Natural killer cell treated with Interleukin-12 subunit alpha and Interleukin-12 subunit beta and Interleukin-15 and Interleukin-18, amount 100 ng/mL, for 72 hours (primary cell): ENCODE measurements around the gene CD14. TPM values are rescaled to one million over a fixed set of nuclear protein-coding genes. Genes with fewer than 3 reads are reported as not detected.
"Not testable (repeated sequence)": the region's sequence is repeated elsewhere in the genome, so short reads cannot be mapped to it uniquely, and the experiment has no call there.

Experiments used
- ATAC-seq, 2 donors: fragments of 150-1000 bp; cut with Tn5 transposase in 1 of 2; sonication (Bioruptor Pico), chemical (Tn5 transposase) in 1 of 2; 2 replicates each; pipeline ENCODE4 v1.10.0; 2021
- DNase-seq: peaks from one replicate; pipeline ENCODE4 v3.0.0; 2022; ENCODE audit warnings: low spot score
- H3K27ac Mint-ChIP-seq, 2 donors: 1 replicate in 1 of 2; 2 replicates in 1 of 2; pipeline ENCODE4 v1.8.0; 2022; ENCODE audit warnings: mixed read lengths in 2 of 2, mild to moderate bottlenecking in 1 of 2, moderate library complexity in 1 of 2
- H3K27me3 Mint-ChIP-seq, 2 donors: 1 replicate in 1 of 2; 2 replicates in 1 of 2; pipeline ENCODE4 v1.8.0; 2022; ENCODE audit warnings: mixed read lengths in 2 of 2
- H3K36me3 Mint-ChIP-seq: one replicate; pipeline ENCODE4 v1.8.0; 2022; ENCODE audit warnings: mixed read lengths
- H3K4me1 Mint-ChIP-seq, 2 donors: 1 replicate in 1 of 2; 2 replicates in 1 of 2; pipeline ENCODE4 v1.8.0; 2022; ENCODE audit warnings: low read depth in 2 of 2, mixed read lengths in 2 of 2, mild to moderate bottlenecking in 1 of 2
- H3K4me3 Mint-ChIP-seq: one replicate; pipeline ENCODE4 v1.8.0; 2022; ENCODE audit warnings: mixed read lengths
- H3K9me3 Mint-ChIP-seq: 2 replicates; pipeline ENCODE4 v1.8.0; 2022; ENCODE audit warnings: mixed read lengths
- total RNA-seq, 2 donors: library from RNA; stranded (reverse); gene quantifications; one replicate each; pipeline ENCODE4 v1.2.3, GENCODE V29; 2022

CD14 gene
- total RNA-seq, 2 donors from 2014 or later: 0.92 to 1.00 TPM

GRCh38 chr5:140630292-140631035 is 2.5 kb downstream of the CD14 start:
- Mint-ChIP-seq H3K9me3 (no peaks in the 10 kb centered on the region), H3K4me3 (peak overlapping the region; percentile 39), H3K27me3 (peaks cover 19 to 22% of the 10 kb centered on the region in 2 donors), H3K27ac (no peak overlapping the region), H3K36me3 (no peaks in the 10 kb centered on the region), H3K4me1 (peaks cover 19 to 21% of the 10 kb centered on the region in 2 donors)
- ATAC-seq (no peak), DNase-seq (no peak)

- Mint-ChIP-seq H3K36me3 (no peaks in the 10 kb centered on the region), H3K27ac (no peak overlapping the region), H3K9me3 (no peaks in the 10 kb centered on the region), H3K4me3 (no peak overlapping the region), H3K27me3 (peaks cover 21 to 26% of the 10 kb centered on the region in 2 donors), H3K4me1 (peaks cover 16 to 17% of the 10 kb centered on the region in 2 donors)
- ATAC-seq (no peak), DNase-seq (no peak)
These were observed 4.3 kb downstream of the CD14 start for GRCh38 chr5:140628711-140629110.

- Mint-ChIP-seq H3K9me3 (no peaks in the 10 kb centered on the region), H3K4me1 (peaks cover 9 to 12% of the 10 kb centered on the region in 2 donors), H3K36me3 (no peaks in the 10 kb centered on the region), H3K4me3 (no peak overlapping the region), H3K27ac (no peak overlapping the region), H3K27me3 (peaks cover 17 to 26% of the 10 kb centered on the region in 2 donors)
- DNase-seq (no peak), ATAC-seq (no peak)
These were observed 5.0 kb downstream of the CD14 start for GRCh38 chr5:140627972-140628371.

DNA sequence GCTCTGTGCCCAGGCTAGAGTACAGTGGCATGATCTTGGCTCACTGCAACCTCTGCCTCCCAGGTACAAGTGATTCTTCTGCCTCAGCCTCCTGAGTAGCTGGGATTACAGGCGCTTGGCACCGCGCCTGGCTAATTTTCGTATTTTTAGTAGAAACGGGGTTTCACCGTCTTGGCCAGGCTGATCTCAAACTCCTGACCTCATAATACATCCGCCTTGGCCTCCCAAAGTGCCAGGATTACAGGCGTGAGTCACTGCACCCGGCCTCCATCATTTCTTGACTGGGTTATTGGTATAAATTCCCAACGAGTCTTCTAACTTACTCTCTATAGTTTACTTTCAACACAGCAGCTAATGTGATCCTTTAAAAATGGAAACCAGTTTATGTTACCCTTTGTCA is 8.1 kb downstream of the CD14 start:
- DNase-seq, H3K36me3 Mint-ChIP-seq, H3K9me3 Mint-ChIP-seq, H3K27ac Mint-ChIP-seq, ATAC-seq, H3K4me1 Mint-ChIP-seq, H3K4me3 Mint-ChIP-seq: not testable (repeated sequence)
- H3K27me3 Mint-ChIP-seq: peaks cover 19 to 24% of the 10 kb centered on the region in 2 donors

DNA sequence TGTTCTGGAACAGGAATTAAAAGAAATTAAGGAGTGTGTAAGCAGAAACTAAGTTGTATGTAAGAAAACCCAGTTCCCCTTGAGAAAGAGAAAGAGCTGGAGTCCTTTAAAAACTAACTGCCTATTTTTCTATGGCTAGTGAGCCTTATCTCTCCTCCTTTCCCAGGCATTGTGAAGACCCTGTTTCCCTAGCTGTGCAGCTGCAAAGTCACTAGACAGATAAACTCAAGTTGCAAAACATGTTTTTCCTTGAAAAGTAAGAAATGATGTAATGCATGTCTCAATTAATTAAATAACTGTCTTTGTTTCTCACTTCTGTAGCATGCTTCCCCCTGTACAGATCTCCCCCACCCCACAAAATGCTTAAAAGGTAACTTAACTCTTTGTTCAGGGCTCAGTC is 9.9 kb downstream of the CD14 start:
- H3K4me3 Mint-ChIP-seq, H3K27ac Mint-ChIP-seq, H3K4me1 Mint-ChIP-seq, DNase-seq, H3K9me3 Mint-ChIP-seq, ATAC-seq, H3K36me3 Mint-ChIP-seq: not testable (repeated sequence)
- H3K27me3 Mint-ChIP-seq: peaks cover 19 to 32% of the 10 kb centered on the region in 2 donors

GRCh38 chr5:140622301-140622700 is 10.7 kb downstream of the CD14 start:
- H3K4me3 Mint-ChIP-seq: no peak overlapping the region
- H3K27me3 Mint-ChIP-seq: peaks cover 22 to 36% of the 10 kb centered on the region in 2 donors
- H3K9me3 Mint-ChIP-seq: no peaks in the 10 kb centered on the region
- H3K4me1 Mint-ChIP-seq: no peaks in the 10 kb centered on the region
- ATAC-seq (no peak), DNase-seq (no peak)
- no peaks in the 10 kb centered on the region for H3K36me3 Mint-ChIP-seq
- no peak overlapping the region for H3K27ac Mint-ChIP-seq

DNA sequence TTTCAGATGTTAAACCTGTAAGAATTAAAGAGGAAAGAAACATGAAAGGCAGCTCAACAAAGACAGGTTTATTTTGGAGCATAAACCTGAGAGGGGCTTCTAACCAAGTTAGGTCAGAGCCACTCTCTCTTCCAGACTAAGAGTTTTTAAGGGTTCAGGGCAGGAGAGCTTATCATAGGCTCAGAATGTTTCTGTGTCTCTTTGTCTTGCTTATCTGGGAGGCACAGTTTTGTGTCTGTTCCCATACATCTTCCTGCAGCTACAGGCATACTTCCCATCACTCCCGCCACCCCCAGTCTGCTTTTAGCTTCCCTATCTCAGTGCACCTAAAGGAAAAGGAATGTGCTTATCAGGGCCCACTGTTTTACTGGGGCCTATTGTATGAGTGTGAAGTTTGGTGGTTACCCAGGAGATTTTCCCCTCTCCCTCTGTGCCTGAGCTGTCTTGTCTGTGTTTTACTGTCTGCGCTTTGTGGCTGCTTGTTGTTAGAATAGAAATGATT is 21.9 kb downstream of the CD14 start:
- H3K27ac Mint-ChIP-seq: no peak overlapping the region
- H3K9me3 Mint-ChIP-seq: no peaks in the 10 kb centered on the region
- H3K4me3 Mint-ChIP-seq: no peak overlapping the region
- peaks cover 12 to 14% of the 10 kb centered on the region in 2 donors for H3K27me3 Mint-ChIP-seq
- peaks cover 6 to 12% of the 10 kb centered on the region in 2 donors for H3K4me1 Mint-ChIP-seq
- no peak for ATAC-seq
- no peak for DNase-seq
- no peaks in the 10 kb centered on the region for H3K36me3 Mint-ChIP-seq

DNA sequence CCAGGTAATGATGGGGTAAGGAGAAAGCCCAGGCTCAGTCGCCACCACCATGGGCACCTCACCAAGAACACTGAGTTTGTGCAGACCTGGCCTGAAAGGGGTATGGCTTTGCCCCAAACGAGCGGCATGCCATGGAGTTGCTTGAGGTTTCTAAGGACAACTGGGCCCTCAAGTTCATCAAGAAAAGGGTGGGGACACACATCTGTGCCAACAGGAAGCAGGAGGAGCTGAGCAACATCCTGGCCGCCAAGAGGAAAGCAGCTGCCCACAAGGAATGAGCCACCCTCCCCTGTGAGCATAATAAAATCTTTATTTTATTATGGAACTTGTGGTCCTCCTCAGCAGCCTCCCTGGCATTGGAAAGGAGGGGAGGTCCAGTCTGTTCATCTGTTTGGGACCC is 23.8 kb downstream of the CD14 start:
- no peak for ATAC-seq
- Mint-ChIP-seq H3K27me3 (peaks cover 14 to 15% of the 10 kb centered on the region in 2 donors), H3K4me1 (peaks cover 6 to 12% of the 10 kb centered on the region in 2 donors), H3K36me3 (no peaks in the 10 kb centered on the region), H3K27ac (no peak overlapping the region), H3K9me3 (no peaks in the 10 kb centered on the region), H3K4me3 (no peak overlapping the region)
- DNase-seq: no peak

DNA sequence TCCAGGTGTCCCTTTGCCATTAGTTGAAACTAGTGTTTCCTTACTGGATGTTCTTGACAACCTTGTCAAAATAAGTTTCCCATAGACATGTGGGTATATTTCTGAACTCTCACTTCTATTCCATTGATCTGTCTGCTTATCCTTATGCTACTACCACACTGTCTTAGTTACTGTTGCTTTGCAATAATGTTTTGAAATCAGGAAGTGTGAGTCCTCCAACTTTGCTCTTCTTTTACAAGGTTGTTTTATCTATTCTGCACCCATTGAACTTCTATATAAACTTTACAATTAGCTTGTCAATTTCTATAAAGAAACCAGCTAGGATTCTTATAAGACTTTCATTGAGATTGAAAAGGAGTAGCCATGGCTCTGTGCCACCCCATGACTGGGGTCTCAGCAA is 24.3 kb downstream of the CD14 start:
- Mint-ChIP-seq H3K4me1 (peaks cover 6 to 12% of the 10 kb centered on the region in 2 donors), H3K27ac (no peak overlapping the region), H3K9me3 (no peaks in the 10 kb centered on the region), H3K27me3 (peaks cover 14 to 15% of the 10 kb centered on the region in 2 donors), H3K4me3 (no peak overlapping the region), H3K36me3 (no peaks in the 10 kb centered on the region)
- ATAC-seq (no peak), DNase-seq (no peak)

- no peaks in the 10 kb centered on the region for H3K36me3 Mint-ChIP-seq
- peaks cover 6 to 7% of the 10 kb centered on the region in 2 donors for H3K4me1 Mint-ChIP-seq
- H3K27ac Mint-ChIP-seq: no peak overlapping the region
- no peak overlapping the region for H3K4me3 Mint-ChIP-seq
- DNase-seq (no peak), ATAC-seq (no peak)
- no peaks in the 10 kb centered on the region for H3K9me3 Mint-ChIP-seq
- peaks cover 7 to 11% of the 10 kb centered on the region in 2 donors for H3K27me3 Mint-ChIP-seq
These were observed 25.9 kb downstream of the CD14 start for GRCh38 chr5:140607031-140607430.

DNA sequence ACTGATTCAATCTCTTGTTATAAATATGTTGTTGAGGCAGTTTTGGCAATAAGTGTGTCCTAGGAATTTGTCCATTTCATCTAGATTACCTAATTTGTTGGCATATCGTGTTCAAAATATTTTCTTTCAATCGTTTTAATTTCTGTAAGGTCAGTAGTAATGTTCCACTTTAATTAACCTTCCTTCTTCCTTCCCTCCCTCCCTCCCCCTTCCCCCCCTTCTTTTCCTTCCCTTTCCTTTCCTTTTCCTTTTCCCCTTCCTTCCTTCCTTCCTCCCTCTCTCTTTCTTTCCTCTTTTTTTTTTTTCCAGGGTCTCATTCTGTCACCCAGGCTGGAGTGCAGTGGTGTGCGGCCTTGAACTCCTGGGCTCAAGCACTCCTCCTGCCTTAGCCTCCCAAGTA is 27.1 kb downstream of the CD14 start:
- Mint-ChIP-seq H3K4me1 (no peaks in the 10 kb centered on the region), H3K27me3 (peaks cover 0 to 7% of the 10 kb centered on the region in 2 donors), H3K27ac (no peak overlapping the region), H3K9me3 (no peaks in the 10 kb centered on the region), H3K4me3 (no peak overlapping the region), H3K36me3 (no peaks in the 10 kb centered on the region)
- DNase-seq: no peak
- no peak for ATAC-seq

DNA sequence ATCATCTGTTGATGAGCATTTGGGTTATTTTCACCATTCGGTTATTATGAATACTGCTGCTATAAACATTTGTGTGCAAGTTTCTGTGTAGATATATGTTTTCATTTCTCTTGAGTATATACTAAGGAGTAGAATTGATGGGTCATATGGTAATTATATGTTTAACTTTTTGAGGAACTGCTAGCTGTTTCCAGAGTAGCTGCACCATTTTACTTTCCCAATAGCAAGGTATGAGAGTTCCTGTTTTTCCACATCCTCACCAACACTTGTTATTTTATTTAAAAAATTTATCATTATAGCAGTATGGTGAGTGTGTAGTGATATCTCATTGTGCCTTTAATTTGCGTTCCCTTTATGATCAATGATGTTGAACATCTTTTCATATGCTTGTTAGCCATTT is 29.2 kb downstream of the CD14 start:
- Mint-ChIP-seq H3K27ac (no peak overlapping the region), H3K4me1 (no peaks in the 10 kb centered on the region), H3K27me3 (peaks cover 0 to 4% of the 10 kb centered on the region in 2 donors), H3K4me3 (no peak overlapping the region), H3K36me3 (no peaks in the 10 kb centered on the region), H3K9me3 (no peaks in the 10 kb centered on the region)
- ATAC-seq (no peak), DNase-seq (no peak)

GRCh38 chr5:140603446-140603698 is 29.6 kb downstream of the CD14 start:
- not testable (repeated sequence) for H3K27ac Mint-ChIP-seq, H3K4me1 Mint-ChIP-seq, H3K36me3 Mint-ChIP-seq, DNase-seq, H3K27me3 Mint-ChIP-seq, H3K9me3 Mint-ChIP-seq, ATAC-seq, H3K4me3 Mint-ChIP-seq

- Mint-ChIP-seq H3K27me3 (peaks cover 0 to 6% of the 10 kb centered on the region in 2 donors), H3K27ac (no peak overlapping the region), H3K36me3 (no peaks in the 10 kb centered on the region), H3K4me1 (no peaks in the 10 kb centered on the region), H3K9me3 (no peaks in the 10 kb centered on the region), H3K4me3 (no peak overlapping the region)
- DNase-seq (no peak), ATAC-seq (no peak)
These were observed 30.8 kb downstream of the CD14 start for GRCh38 chr5:140602147-140602546.

DNA sequence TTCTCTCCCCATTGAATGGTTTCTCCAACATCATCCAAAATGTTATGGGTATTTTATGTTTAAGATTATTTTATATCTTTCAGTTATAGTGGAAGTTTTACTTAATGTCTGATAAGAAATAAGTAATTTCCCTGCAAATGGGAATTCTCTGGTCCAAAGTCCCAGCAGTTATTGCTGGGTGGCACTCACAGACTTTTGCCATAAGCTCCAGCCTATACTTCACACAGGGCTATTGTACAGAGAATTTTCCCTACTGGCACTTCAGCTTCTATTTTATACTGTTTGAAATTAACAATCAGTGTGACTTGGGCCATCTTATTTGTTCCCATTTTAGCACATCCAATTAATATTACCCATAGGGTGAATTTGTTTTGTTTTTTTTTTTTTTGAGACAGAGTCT is 32.9 kb downstream of the CD14 start:
- H3K4me1 Mint-ChIP-seq: no peaks in the 10 kb centered on the region
- H3K27me3 Mint-ChIP-seq: peaks cover 0 to 2% of the 10 kb centered on the region in 2 donors
- no peak for ATAC-seq
- no peaks in the 10 kb centered on the region for H3K36me3 Mint-ChIP-seq
- no peak for DNase-seq
- H3K4me3 Mint-ChIP-seq: no peak overlapping the region
- no peak overlapping the region for H3K27ac Mint-ChIP-seq
- H3K9me3 Mint-ChIP-seq: no peaks in the 10 kb centered on the region
